GM21576 (cell line): ENCODE results near the gene ANO1.

Experiments used
- ATAC-seq: cut with Tn5 transposase; IDR thresholded peaks from one replicate; pipeline ENCODE4 v1.9.1; 2021; ENCODE audit warnings: mild to moderate bottlenecking, moderate library complexity; ENCODE audit not compliant: unreplicated experiment

Gene ANO1

GRCh38 chr11:70092959-70093715, 15.0 kb downstream of the ANO1 start:
- no peak for ATAC-seq

- ATAC-seq: no peak
Observed at GRCh38 chr11:70095541-70096252, 17.6 kb downstream of the ANO1 start.

GRCh38 chr11:70097783-70098563, 19.9 kb downstream of the ANO1 start:
- ATAC-seq: no peak

GRCh38 chr11:70098936-70099335, 20.8 kb downstream of the ANO1 start:
- ATAC-seq: no peak

- ATAC-seq: no peak
Observed at GRCh38 chr11:70099578-70100279, 21.6 kb downstream of the ANO1 start.

GRCh38 chr11:70100280-70100603, 22.1 kb downstream of the ANO1 start:
- no peak for ATAC-seq

GRCh38 chr11:70100791-70101190, 22.7 kb downstream of the ANO1 start:
- ATAC-seq: no peak

- no peak for ATAC-seq
Observed at GRCh38 chr11:70103256-70103975, 25.3 kb downstream of the ANO1 start.

- ATAC-seq: no peak
Observed at GRCh38 chr11:70104419-70104818, 26.3 kb downstream of the ANO1 start.

GRCh38 chr11:70104961-70105360, 26.8 kb downstream of the ANO1 start:
- no peak for ATAC-seq

- ATAC-seq: no peak
Observed at GRCh38 chr11:70105369-70105754, 27.2 kb downstream of the ANO1 start.

- ATAC-seq: no peak
Observed at GRCh38 chr11:70105755-70106571, 27.8 kb downstream of the ANO1 start.

- ATAC-seq: no peak
Observed at GRCh38 chr11:70106757-70107156, 28.6 kb downstream of the ANO1 start.

GRCh38 chr11:70107191-70107590, 29.1 kb downstream of the ANO1 start:
- ATAC-seq: no peak

- no peak for ATAC-seq
Observed at GRCh38 chr11:70107756-70108155, 29.6 kb downstream of the ANO1 start.

- no peak for ATAC-seq
Observed at GRCh38 chr11:70108250-70108649, 30.1 kb downstream of the ANO1 start.

GRCh38 chr11:70109006-70109405, 30.9 kb downstream of the ANO1 start:
- no peak for ATAC-seq

- ATAC-seq: no peak
Observed at GRCh38 chr11:70109903-70110302, 31.8 kb downstream of the ANO1 start.

GRCh38 chr11:70110538-70111055, 32.5 kb downstream of the ANO1 start:
- ATAC-seq: no peak
